ENCODE data around the gene ARMC2.

GRCh38 chr6:108799791-108800190, 48.4 kb upstream of the ARMC2 start:
- TF ChIP-seq, protein P1, sequence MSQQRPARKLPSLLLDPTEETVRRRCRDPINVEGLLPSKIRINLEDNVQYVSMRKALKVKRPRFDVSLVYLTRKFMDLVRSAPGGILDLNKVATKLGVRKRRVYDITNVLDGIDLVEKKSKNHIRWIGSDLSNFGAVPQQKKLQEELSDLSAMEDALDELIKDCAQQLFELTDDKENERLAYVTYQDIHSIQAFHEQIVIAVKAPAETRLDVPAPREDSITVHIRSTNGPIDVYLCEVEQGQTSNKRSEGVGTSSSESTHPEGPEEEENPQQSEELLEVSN (IDR thresholded peaks at IDR 0.05) = no peak
- TF ChIP-seq GTF2F1 (IDR thresholded peaks at IDR 0.05; ENCODE audit: borderline replicate concordance, low read depth, low read length) (no peak), ASH2L (IDR thresholded peaks at IDR 0.05; ENCODE audit: low read length) (no peak), GABPA (IDR thresholded peaks at IDR 0.05; ENCODE audit: borderline replicate concordance, insufficient read depth, low read length) (no peak), CTCF (IDR thresholded peaks at IDR 0.05; ENCODE audit: control extremely low read depth in 1 of 3, insufficient read depth in 1 of 3, low read depth in 1 of 3, low read length in 3 of 3) (no peak), JUN (IDR thresholded peaks at IDR 0.05; ENCODE audit: low read depth, low read length) (no peak), BRCA1 (IDR thresholded peaks at IDR 0.05; ENCODE audit: low read depth, low read length) (no peak), EZH2 (IDR thresholded peaks at IDR 0.05; ENCODE audit: low read depth, low read length, severe bottlenecking) (no peak), SP4 (IDR thresholded peaks at IDR 0.05; ENCODE audit: low read length) (no peak), SIN3A (conservative IDR thresholded peaks at IDR 0.05 in 1 of 2, IDR thresholded peaks at IDR 0.05 in 1 of 2; ENCODE audit: low read depth in 1 of 2, low read length in 2 of 2) (no peak)

Data from H1 (cell line).